ENCODE measurements around the gene UPF2. TPM values are rescaled to one million over a fixed set of nuclear protein-coding genes. Genes with fewer than 3 reads are reported as not detected.
"Not testable (repeated sequence)": the region's sequence is repeated elsewhere in the genome, so short reads cannot be mapped to it uniquely, and the experiment has no call there.

Gene UPF2
- total RNA-seq, 2 experiments from 2014 or later = 38.5 to 39.6 TPM

GRCh38 chr10:11893749-11894278 is 148.8 kb downstream of the UPF2 start:
- ChIA-PET CTCF (no interaction called here), POLR2A (no interaction called here)

- CTCF ChIA-PET = no interaction called here
- POLR2A ChIA-PET = no interaction called here
Measured at GRCh38 chr10:11891776-11892486, 150.7 kb downstream of the UPF2 start.

GRCh38 chr10:11889263-11889662 is 153.3 kb downstream of the UPF2 start:
- POLR2A ChIA-PET, CTCF ChIA-PET: not testable (repeated sequence)

- ChIA-PET POLR2A (no interaction called here), CTCF (no interaction called here)
Measured at GRCh38 chr10:11887381-11888227, 155.0 kb downstream of the UPF2 start.

- ChIA-PET POLR2A (no interaction called here), CTCF (no interaction called here)
Measured at GRCh38 chr10:11886851-11887250, 155.8 kb downstream of the UPF2 start.

- CTCF ChIA-PET = no interaction called here
- POLR2A ChIA-PET = no interaction called here
Measured at GRCh38 chr10:11886138-11886474, 156.5 kb downstream of the UPF2 start.

- CTCF ChIA-PET = no interaction called here
Measured at GRCh38 chr10:11885437-11886137, 157.0 kb downstream of the UPF2 start.

GRCh38 chr10:11884706-11885423 is 157.7 kb downstream of the UPF2 start:
- ChIA-PET POLR2A (no interaction called here), CTCF (no interaction called here)

More at GRCh38 chr10:11885437-11886137, 157.0 kb downstream of the UPF2 start:
- POLR2A ChIA-PET = no interaction called here

- CTCF ChIA-PET = no interaction called here
- POLR2A ChIA-PET = no interaction called here
Measured at GRCh38 chr10:11882646-11883375, 159.8 kb downstream of the UPF2 start.

- POLR2A ChIA-PET = interaction anchor here (0.6 kb wide), 1 partner anchor 487 kb away, joined by 3 read pairs; no protein-coding TSS in a partner anchor
- CTCF ChIA-PET = no interaction called here
Measured at GRCh38 chr10:11881477-11882417, 160.9 kb downstream of the UPF2 start.

- POLR2A ChIA-PET = no interaction called here
- CTCF ChIA-PET = no interaction called here
Measured at GRCh38 chr10:11881030-11881476, 161.6 kb downstream of the UPF2 start.

- POLR2A ChIA-PET = no interaction called here
- CTCF ChIA-PET = no interaction called here
Measured at GRCh38 chr10:11880151-11881029, 162.2 kb downstream of the UPF2 start.

- ChIA-PET POLR2A (no interaction called here), CTCF (no interaction called here)
Measured at GRCh38 chr10:11879387-11880094, 163.1 kb downstream of the UPF2 start.

- POLR2A ChIA-PET = no interaction called here
- CTCF ChIA-PET = no interaction called here
Measured at GRCh38 chr10:11878776-11879175, 163.8 kb downstream of the UPF2 start.

- CTCF ChIA-PET = no interaction called here
- POLR2A ChIA-PET = no interaction called here
Measured at GRCh38 chr10:11877591-11877905, 165.1 kb downstream of the UPF2 start.

- CTCF ChIA-PET = no interaction called here
- POLR2A ChIA-PET = no interaction called here
Measured at GRCh38 chr10:11876805-11877590, 165.6 kb downstream of the UPF2 start.
